ENCODE measurements around the gene TOP3A.

DNA sequence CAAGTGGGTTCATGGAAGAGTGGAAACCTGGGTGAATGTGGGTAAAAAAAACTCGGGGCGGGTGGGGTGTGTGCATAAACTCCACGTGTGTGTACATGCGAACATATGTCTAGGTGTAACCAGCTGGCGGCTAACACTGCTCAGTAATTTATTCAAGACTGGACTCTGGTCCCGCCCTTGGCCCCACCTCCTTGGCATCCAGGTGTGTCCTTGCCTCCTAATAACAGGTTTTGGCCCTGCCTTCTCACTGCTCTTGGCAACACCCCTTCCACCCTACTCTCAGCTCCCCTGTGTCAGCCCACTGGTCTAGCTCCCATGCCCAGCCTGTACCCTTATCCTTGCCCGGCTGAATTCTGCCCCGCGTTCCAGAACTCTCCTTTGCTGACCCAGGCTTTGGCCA lies 64.5 kb downstream of the TOP3A start:
- no peak for TF ChIP-seq POLR2AphosphoS5 (IDR thresholded peaks at IDR 0.05)
- TF ChIP-seq, protein P1, sequence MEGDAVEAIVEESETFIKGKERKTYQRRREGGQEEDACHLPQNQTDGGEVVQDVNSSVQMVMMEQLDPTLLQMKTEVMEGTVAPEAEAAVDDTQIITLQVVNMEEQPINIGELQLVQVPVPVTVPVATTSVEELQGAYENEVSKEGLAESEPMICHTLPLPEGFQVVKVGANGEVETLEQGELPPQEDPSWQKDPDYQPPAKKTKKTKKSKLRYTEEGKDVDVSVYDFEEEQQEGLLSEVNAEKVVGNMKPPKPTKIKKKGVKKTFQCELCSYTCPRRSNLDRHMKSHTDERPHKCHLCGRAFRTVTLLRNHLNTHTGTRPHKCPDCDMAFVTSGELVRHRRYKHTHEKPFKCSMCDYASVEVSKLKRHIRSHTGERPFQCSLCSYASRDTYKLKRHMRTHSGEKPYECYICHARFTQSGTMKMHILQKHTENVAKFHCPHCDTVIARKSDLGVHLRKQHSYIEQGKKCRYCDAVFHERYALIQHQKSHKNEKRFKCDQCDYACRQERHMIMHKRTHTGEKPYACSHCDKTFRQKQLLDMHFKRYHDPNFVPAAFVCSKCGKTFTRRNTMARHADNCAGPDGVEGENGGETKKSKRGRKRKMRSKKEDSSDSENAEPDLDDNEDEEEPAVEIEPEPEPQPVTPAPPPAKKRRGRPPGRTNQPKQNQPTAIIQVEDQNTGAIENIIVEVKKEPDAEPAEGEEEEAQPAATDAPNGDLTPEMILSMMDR (IDR thresholded peaks at IDR 0.05) = no peak

All from transverse colon (tissue), 4 donors.